Neural cell (in vitro differentiated cells): ENCODE data around the gene EIF4E2. TPM values are rescaled to one million over a fixed set of nuclear protein-coding genes. Genes with fewer than 3 reads are reported as not detected.

Source experiments
- H2AFZ ChIP-seq: fragments of 200-600, 300-800 bp; sonication (generic), shearing (Covaris generic); 2 replicates; pipeline ENCODE4 v1.6.0; 2014; ENCODE audit warnings: low read depth, mild to moderate bottlenecking, antibody characterized with exemption, low read length, moderate library complexity
- H3F3A ChIP-seq: fragments of 200-600 bp; shearing (Covaris generic); 2 replicates; pipeline ENCODE4 v1.6.1; 2016; ENCODE audit warnings: mild to moderate bottlenecking, moderate library complexity, mixed read lengths, antibody characterized with exemption, low read length; ENCODE audit not compliant: insufficient read depth, poor library complexity, severe bottlenecking
- H3K27ac ChIP-seq: fragments of 200-600, 300-800 bp; sonication (generic), shearing (Covaris generic); 2 replicates; pipeline ENCODE4 v1.5.1; 2014; ENCODE audit warnings: mild to moderate bottlenecking, low read length, moderate library complexity
- H3K27me3 ChIP-seq: fragments of 300-800, 200-600 bp; sonication (generic), shearing (Covaris generic); 2 replicates; pipeline ENCODE4 v1.6.0; 2014; ENCODE audit warnings: mild to moderate bottlenecking, low read depth, low read length, moderate library complexity; ENCODE audit not compliant: insufficient read depth
- H3K36me3 ChIP-seq: fragments of 300-800, 200-600 bp; sonication (generic), shearing (Covaris generic); 2 replicates; pipeline ENCODE4 v1.5.1; 2014; ENCODE audit warnings: mild to moderate bottlenecking, antibody characterized with exemption, low read length, moderate library complexity; ENCODE audit not compliant: insufficient read depth
- H3K4me2 ChIP-seq: fragments of 300-800, 200-600 bp; sonication (generic), shearing (Covaris generic); 2 replicates; pipeline ENCODE4 v1.6.0; 2014; ENCODE audit warnings: mild to moderate bottlenecking, low read length
- H3K4me3 ChIP-seq: fragments of 300-800, 200-600 bp; sonication (generic), shearing (Covaris generic); 2 replicates; pipeline ENCODE4 v1.5.1; 2014; ENCODE audit warnings: mild to moderate bottlenecking, low read length, moderate library complexity
- H3K79me2 ChIP-seq: fragments of 200-600 bp; shearing (Covaris generic); replicated peaks from 2 replicates; pipeline ENCODE4 v1.6.0; 2014; ENCODE audit warnings: mild to moderate bottlenecking, low read length, moderate library complexity; ENCODE audit not compliant: insufficient read depth
- H3K9ac ChIP-seq: fragments of 300-800, 200-600 bp; sonication (generic), shearing (Covaris generic); 2 replicates; pipeline ENCODE4 v1.6.1; 2016; ENCODE audit warnings: mild to moderate bottlenecking, low read length, mixed read lengths
- H3K9me2 ChIP-seq: fragments of 200-600 bp; shearing (Covaris generic); 2 replicates; pipeline ENCODE4 v1.6.1; 2016; ENCODE audit warnings: mild to moderate bottlenecking, low read length, mixed read lengths; ENCODE audit not compliant: insufficient read depth
- H3K9me3 ChIP-seq: fragments of 200-600, 300-800 bp; sonication (generic), shearing (Covaris generic); 2 replicates; pipeline ENCODE4 v1.6.1; 2016; ENCODE audit warnings: mild to moderate bottlenecking, mixed run types, low read length, moderate library complexity, mixed read lengths
- H4K20me1 ChIP-seq: fragments of 200-600 bp; shearing (Covaris generic); 2 replicates; pipeline ENCODE4 v1.6.1; 2016; ENCODE audit warnings: mild to moderate bottlenecking, mixed run types; ENCODE audit not compliant: insufficient read depth
- EP300 ChIP-seq: fragments of 450-650 bp; conservative IDR thresholded peaks from 2 replicates; pipeline ENCODE4 v1.6.1; 2014; ENCODE audit warnings: antibody characterized with exemption, mild to moderate bottlenecking, moderate library complexity; ENCODE audit not compliant: poor library complexity, severe bottlenecking
- EZH2 ChIP-seq: fragments of 200-600, 300-800 bp; shearing (Covaris generic), sonication (generic); IDR thresholded peaks from 2 replicates; pipeline ENCODE4 v1.6.1; 2014; ENCODE audit warnings: antibody characterized with exemption, low read length, borderline replicate concordance, mild to moderate bottlenecking; ENCODE audit not compliant: insufficient read depth, poor library complexity, severe bottlenecking
- MXI1 ChIP-seq: fragments of 450-650 bp; conservative IDR thresholded peaks from 2 replicates; pipeline ENCODE4 v1.6.1; 2014; ENCODE audit warnings: antibody characterized with exemption, mild to moderate bottlenecking; ENCODE audit not compliant: poor library complexity, severe bottlenecking
- POLR2AphosphoS5 ChIP-seq: IDR thresholded peaks from 2 replicates; pipeline ENCODE4 v1.6.1; 2012
- RAD21 ChIP-seq: fragments of 450-650 bp; conservative IDR thresholded peaks from 2 replicates; pipeline ENCODE4 v1.6.1; 2014; ENCODE audit warnings: antibody characterized with exemption, mild to moderate bottlenecking, moderate library complexity
- SMC3 ChIP-seq: fragments of 450-650 bp; conservative IDR thresholded peaks from 2 replicates; pipeline ENCODE4 v1.6.1; 2014; ENCODE audit warnings: antibody characterized with exemption, mild to moderate bottlenecking, moderate library complexity; ENCODE audit not compliant: poor library complexity
- TAF1 ChIP-seq: IDR thresholded peaks from 2 replicates; pipeline ENCODE4 v1.6.1; 2012; ENCODE audit warnings: low read depth
- polyA plus RNA-seq: library from polyadenylated mRNA; depleted of rRNA; stranded (reverse); fragments of >200 nt; gene quantifications from 2 replicates; pipeline ENCODE4 v1.2.3, GENCODE V29; 2014
- TF ChIP-seq, protein P1 (sequence below): fragments of 450-650 bp; IDR thresholded peaks from 2 replicates; pipeline ENCODE4 v1.5.1; 2014; ENCODE audit warnings: antibody characterized with exemption, mild to moderate bottlenecking, moderate library complexity; ENCODE audit not compliant: poor library complexity, severe bottlenecking
- TF ChIP-seq, protein P2 (sequence below): IDR thresholded peaks from 2 replicates; pipeline ENCODE4 v1.6.1; 2012; ENCODE audit warnings: borderline replicate concordance

EIF4E2 gene
- polyA plus RNA-seq, 1 donor from 2014 or later = 57.6 TPM

DNA sequence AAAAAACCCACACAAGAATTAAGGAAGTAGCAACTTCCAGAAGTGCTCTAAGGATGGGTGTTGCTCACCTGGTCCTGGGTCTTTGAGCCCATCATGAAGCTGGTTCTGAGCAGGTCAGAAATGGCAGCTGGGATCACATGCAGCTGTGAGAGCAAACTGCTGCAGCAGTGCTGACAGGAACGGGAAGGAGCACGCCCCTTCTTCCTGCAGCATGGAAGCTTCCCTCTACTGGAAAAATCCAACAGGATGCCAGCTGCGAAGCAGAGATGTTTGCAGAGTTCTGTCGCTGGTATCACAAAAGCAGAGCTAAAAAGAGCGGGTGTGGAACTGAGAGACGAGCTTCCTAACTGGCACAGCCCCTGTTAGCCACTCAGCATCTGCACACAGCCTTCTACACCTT is 33.7 kb downstream of the EIF4E2 start:
- H3K9me3 ChIP-seq = no peaks in the 10 kb centered on the region
- H3K4me2 ChIP-seq = no peak overlapping the region
- H3K27me3 ChIP-seq = no peaks in the 10 kb centered on the region
- TF ChIP-seq POLR2AphosphoS5 (no peak), TAF1 (no peak), RAD21 (no peak), MXI1 (no peak), EZH2 (no peak), EP300 (no peak), SMC3 (no peak)
- TF ChIP-seq, protein P1, sequence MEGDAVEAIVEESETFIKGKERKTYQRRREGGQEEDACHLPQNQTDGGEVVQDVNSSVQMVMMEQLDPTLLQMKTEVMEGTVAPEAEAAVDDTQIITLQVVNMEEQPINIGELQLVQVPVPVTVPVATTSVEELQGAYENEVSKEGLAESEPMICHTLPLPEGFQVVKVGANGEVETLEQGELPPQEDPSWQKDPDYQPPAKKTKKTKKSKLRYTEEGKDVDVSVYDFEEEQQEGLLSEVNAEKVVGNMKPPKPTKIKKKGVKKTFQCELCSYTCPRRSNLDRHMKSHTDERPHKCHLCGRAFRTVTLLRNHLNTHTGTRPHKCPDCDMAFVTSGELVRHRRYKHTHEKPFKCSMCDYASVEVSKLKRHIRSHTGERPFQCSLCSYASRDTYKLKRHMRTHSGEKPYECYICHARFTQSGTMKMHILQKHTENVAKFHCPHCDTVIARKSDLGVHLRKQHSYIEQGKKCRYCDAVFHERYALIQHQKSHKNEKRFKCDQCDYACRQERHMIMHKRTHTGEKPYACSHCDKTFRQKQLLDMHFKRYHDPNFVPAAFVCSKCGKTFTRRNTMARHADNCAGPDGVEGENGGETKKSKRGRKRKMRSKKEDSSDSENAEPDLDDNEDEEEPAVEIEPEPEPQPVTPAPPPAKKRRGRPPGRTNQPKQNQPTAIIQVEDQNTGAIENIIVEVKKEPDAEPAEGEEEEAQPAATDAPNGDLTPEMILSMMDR = no peak
- TF ChIP-seq, protein P2, sequence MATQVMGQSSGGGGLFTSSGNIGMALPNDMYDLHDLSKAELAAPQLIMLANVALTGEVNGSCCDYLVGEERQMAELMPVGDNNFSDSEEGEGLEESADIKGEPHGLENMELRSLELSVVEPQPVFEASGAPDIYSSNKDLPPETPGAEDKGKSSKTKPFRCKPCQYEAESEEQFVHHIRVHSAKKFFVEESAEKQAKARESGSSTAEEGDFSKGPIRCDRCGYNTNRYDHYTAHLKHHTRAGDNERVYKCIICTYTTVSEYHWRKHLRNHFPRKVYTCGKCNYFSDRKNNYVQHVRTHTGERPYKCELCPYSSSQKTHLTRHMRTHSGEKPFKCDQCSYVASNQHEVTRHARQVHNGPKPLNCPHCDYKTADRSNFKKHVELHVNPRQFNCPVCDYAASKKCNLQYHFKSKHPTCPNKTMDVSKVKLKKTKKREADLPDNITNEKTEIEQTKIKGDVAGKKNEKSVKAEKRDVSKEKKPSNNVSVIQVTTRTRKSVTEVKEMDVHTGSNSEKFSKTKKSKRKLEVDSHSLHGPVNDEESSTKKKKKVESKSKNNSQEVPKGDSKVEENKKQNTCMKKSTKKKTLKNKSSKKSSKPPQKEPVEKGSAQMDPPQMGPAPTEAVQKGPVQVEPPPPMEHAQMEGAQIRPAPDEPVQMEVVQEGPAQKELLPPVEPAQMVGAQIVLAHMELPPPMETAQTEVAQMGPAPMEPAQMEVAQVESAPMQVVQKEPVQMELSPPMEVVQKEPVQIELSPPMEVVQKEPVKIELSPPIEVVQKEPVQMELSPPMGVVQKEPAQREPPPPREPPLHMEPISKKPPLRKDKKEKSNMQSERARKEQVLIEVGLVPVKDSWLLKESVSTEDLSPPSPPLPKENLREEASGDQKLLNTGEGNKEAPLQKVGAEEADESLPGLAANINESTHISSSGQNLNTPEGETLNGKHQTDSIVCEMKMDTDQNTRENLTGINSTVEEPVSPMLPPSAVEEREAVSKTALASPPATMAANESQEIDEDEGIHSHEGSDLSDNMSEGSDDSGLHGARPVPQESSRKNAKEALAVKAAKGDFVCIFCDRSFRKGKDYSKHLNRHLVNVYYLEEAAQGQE = no peak
- no peak overlapping the region for H3K9ac ChIP-seq
- H3F3A ChIP-seq = no peaks in the 10 kb centered on the region
- no peaks in the 10 kb centered on the region for H4K20me1 ChIP-seq
- no peak overlapping the region for H3K4me3 ChIP-seq
- no peak overlapping the region for H2AFZ ChIP-seq
- no peaks in the 10 kb centered on the region for H3K9me2 ChIP-seq
- no peak overlapping the region for H3K27ac ChIP-seq
- H3K36me3 ChIP-seq = no peaks in the 10 kb centered on the region
- H3K79me2 ChIP-seq = no peaks in the 10 kb centered on the region

GRCh38 chr2:232586943-232587505 is 36.5 kb downstream of the EIF4E2 start:
- TF ChIP-seq, protein P1 = no peak
- no peak for TF ChIP-seq POLR2AphosphoS5
- no peak for TF ChIP-seq EZH2
- TF ChIP-seq EP300 = no peak
- TF ChIP-seq, protein P2 = no peak
- no peak for TF ChIP-seq TAF1
- no peak for TF ChIP-seq MXI1
- TF ChIP-seq SMC3 = no peak
- no peak for TF ChIP-seq RAD21
- Histone ChIP-seq H3K9ac (no peak overlapping the region), H4K20me1 (no peaks in the 10 kb centered on the region), H2AFZ (no peak overlapping the region), H3K9me3 (no peaks in the 10 kb centered on the region), H3K27me3 (no peaks in the 10 kb centered on the region), H3K4me2 (no peak overlapping the region), H3K36me3 (no peaks in the 10 kb centered on the region), H3K4me3 (no peak overlapping the region), H3F3A (no peaks in the 10 kb centered on the region), H3K79me2 (no peaks in the 10 kb centered on the region), H3K27ac (no peak overlapping the region), H3K9me2 (no peaks in the 10 kb centered on the region)
